Left lung (tissue), 10 donors: Measurements from ENCODE around the gene DLG2. TPM values are rescaled to one million over a fixed set of nuclear protein-coding genes. Genes with fewer than 3 reads are reported as not detected.

Experiments used
- ATAC-seq: fragments of 200-7000 bp; cut with Tn5 transposase; one replicate; pipeline ENCODE4 v1.9.1; 2020; ENCODE audit warnings: moderate library complexity
- DNase-seq, 4 donors: peaks; one replicate each; pipeline ENCODE4 v3.0.0-alpha.2; 2013 to 2020
- H3K27ac ChIP-seq, 2 donors: fragments of 200-600 bp; sonication (generic) in 1 of 2; one replicate each; pipeline versions ENCODE4 v1.5.0 to v1.8.0; 2020 to 2021
- H3K27me3 ChIP-seq, 2 donors: fragments of 200-600 bp; sonication (generic) in 1 of 2; one replicate each; pipeline versions ENCODE4 v1.5.0 to v1.8.0; 2020 to 2021
- H3K36me3 ChIP-seq, 2 donors: fragments of 200-600 bp; sonication (generic) in 1 of 2; one replicate each; pipeline versions ENCODE4 v1.5.0 to v1.8.0; 2020 to 2021
- H3K4me1 ChIP-seq, 2 donors: fragments of 200-600 bp; one replicate each; pipeline ENCODE4 v1.8.0; 2021
- H3K4me3 ChIP-seq, 2 donors: fragments of 200-600 bp; sonication (generic) in 1 of 2; one replicate each; pipeline versions ENCODE4 v1.5.0 to v1.8.0; 2020 to 2021; ENCODE audit warnings: mild to moderate bottlenecking in 1 of 2
- H3K9me3 ChIP-seq, 2 donors: fragments of 200-600 bp; sonication (generic) in 1 of 2; one replicate each; pipeline versions ENCODE4 v1.5.0 to v1.8.0; 2020 to 2021
- CTCF ChIP-seq, 2 donors: fragments of 200-600 bp; sonication (generic) in 1 of 2; IDR thresholded peaks; one replicate each; pipeline versions ENCODE4 v1.5.0 to v1.8.0; 2021; ENCODE audit warnings: antibody characterized with exemption in 2 of 2
- intact Hi-C, 2 donors: fragments of 100-400 bp; cut with DNase I; formaldehyde crosslinking; loops; one replicate each; pipeline versions ENCODE4 v1.11.2 to v1.14.2; 2022
- polyA plus RNA-seq, 6 donors: library from polyadenylated mRNA; unstranded; fragments of 120-200 nt; gene quantifications; one replicate each; pipeline ENCODE4 v1.2.1, GENCODE V29; 2013; ENCODE audit not compliant: insufficient read length in 6 of 6
- total RNA-seq, 2 donors: library from RNA; stranded (reverse); fragmentation: NEBNext Ultra II Directional; extraction: Animal tissue kit (Norgen Biotek cat#: 25700); gene quantifications; one replicate each; pipeline ENCODE4 v1.2.1, GENCODE V29; 2021
- donor health status: DM: no; HTN: yes; CAD: no.
- donor health status: DM: no; HTN: no; CAD: no.

Gene DLG2
- total and polyA plus RNA-seq, 8 donors, result 4.5 to 15.0 (median 8.6) TPM

GRCh38 chr11:84034484-84034883, 1592.7 kb downstream of the DLG2 start:
- Histone ChIP-seq H3K9me3 (peaks cover 0 to 7% of the 10 kb centered on the region in 2 donors), H3K36me3 (no peaks in the 10 kb centered on the region), H3K27ac (no peak overlapping the region), H3K4me3 (no peak overlapping the region), H3K27me3 (no peaks in the 10 kb centered on the region), H3K4me1 (peaks cover 0 to 2% of the 10 kb centered on the region in 2 donors)
- no peak for TF ChIP-seq CTCF (IDR thresholded peaks at IDR 0.05)
- intact Hi-C loops, result no loop called here
- DNase-seq (no peak), ATAC-seq (no peak)

GRCh38 chr11:84024266-84024665, 1602.9 kb downstream of the DLG2 start:
- intact Hi-C loops, result no loop called here
- Histone ChIP-seq H3K36me3 (no peaks in the 10 kb centered on the region), H3K4me3 (no peak overlapping the region), H3K27ac (no peak overlapping the region), H3K9me3 (no peaks in the 10 kb centered on the region), H3K27me3 (no peaks in the 10 kb centered on the region), H3K4me1 (no peaks in the 10 kb centered on the region)
- ATAC-seq (no peak), DNase-seq (no peak)
- TF ChIP-seq CTCF (IDR thresholded peaks at IDR 0.05), result no peak

GRCh38 chr11:84022695-84023094, 1604.4 kb downstream of the DLG2 start:
- intact Hi-C loops, result no loop called here
- Histone ChIP-seq H3K4me3 (no peak overlapping the region), H3K4me1 (no peaks in the 10 kb centered on the region), H3K27ac (peak overlapping the region in 1 of 2 donors; percentile 50), H3K27me3 (no peaks in the 10 kb centered on the region), H3K36me3 (no peaks in the 10 kb centered on the region), H3K9me3 (no peaks in the 10 kb centered on the region)
- ATAC-seq, result no peak
- DNase-seq, result no peak
- TF ChIP-seq CTCF (IDR thresholded peaks at IDR 0.05), result no peak

GRCh38 chr11:84022201-84022600, 1604.9 kb downstream of the DLG2 start:
- Histone ChIP-seq H3K9me3 (no peaks in the 10 kb centered on the region), H3K27me3 (no peaks in the 10 kb centered on the region), H3K36me3 (no peaks in the 10 kb centered on the region), H3K4me3 (no peak overlapping the region), H3K4me1 (no peaks in the 10 kb centered on the region), H3K27ac (peak overlapping the region in 1 of 2 donors; percentile 50)
- no peak for TF ChIP-seq CTCF (IDR thresholded peaks at IDR 0.05)
- DNase-seq, result peak in 1 of 4 donors; percentile 5
- ATAC-seq, result peak; percentile 34
- intact Hi-C loops, result no loop called here

- H3K4me3 ChIP-seq, result no peak overlapping the region
- TF ChIP-seq CTCF (IDR thresholded peaks at IDR 0.05), result no peak
- no peaks in the 10 kb centered on the region for H3K36me3 ChIP-seq
- no peaks in the 10 kb centered on the region for H3K4me1 ChIP-seq
- H3K27ac ChIP-seq, result peak overlapping the region in 1 of 2 donors; percentile 50
- ATAC-seq (peak; percentile 63), DNase-seq (peak in 1 of 4 donors; percentile 8)
- intact Hi-C loops, result no loop called here
- no peaks in the 10 kb centered on the region for H3K27me3 ChIP-seq
- no peaks in the 10 kb centered on the region for H3K9me3 ChIP-seq
These were observed 1605.9 kb downstream of the DLG2 start for GRCh38 chr11:84021291-84021690.
